Activated CD4-positive, alpha-beta T cell treated with anti-CD3 and anti-CD28 coated beads, Interleukin-2, amount 50 U/mL, for 1 hour (primary cell): ENCODE data around the gene UBN1.

ENCODE experiments used
- DNase-seq: peaks from one replicate; pipeline ENCODE4 v3.0.0-alpha.2; 2020

Gene UBN1, protein sequence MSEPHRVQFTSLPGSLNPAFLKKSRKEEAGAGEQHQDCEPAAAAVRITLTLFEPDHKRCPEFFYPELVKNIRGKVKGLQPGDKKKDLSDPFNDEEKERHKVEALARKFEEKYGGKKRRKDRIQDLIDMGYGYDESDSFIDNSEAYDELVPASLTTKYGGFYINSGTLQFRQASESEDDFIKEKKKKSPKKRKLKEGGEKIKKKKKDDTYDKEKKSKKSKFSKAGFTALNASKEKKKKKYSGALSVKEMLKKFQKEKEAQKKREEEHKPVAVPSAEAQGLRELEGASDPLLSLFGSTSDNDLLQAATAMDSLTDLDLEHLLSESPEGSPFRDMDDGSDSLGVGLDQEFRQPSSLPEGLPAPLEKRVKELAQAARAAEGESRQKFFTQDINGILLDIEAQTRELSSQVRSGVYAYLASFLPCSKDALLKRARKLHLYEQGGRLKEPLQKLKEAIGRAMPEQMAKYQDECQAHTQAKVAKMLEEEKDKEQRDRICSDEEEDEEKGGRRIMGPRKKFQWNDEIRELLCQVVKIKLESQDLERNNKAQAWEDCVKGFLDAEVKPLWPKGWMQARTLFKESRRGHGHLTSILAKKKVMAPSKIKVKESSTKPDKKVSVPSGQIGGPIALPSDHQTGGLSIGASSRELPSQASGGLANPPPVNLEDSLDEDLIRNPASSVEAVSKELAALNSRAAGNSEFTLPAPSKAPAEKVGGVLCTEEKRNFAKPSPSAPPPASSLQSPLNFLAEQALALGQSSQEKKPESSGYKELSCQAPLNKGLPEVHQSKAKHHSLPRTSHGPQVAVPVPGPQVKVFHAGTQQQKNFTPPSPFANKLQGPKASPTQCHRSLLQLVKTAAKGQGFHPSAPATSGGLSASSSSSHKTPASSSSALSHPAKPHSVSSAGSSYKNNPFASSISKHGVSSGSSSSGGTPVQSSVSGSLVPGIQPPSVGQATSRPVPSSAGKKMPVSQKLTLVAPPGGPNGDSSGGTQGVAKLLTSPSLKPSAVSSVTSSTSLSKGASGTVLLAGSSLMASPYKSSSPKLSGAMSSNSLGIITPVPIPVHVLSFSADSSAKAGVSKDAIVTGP (N-terminal part only)

DNA sequence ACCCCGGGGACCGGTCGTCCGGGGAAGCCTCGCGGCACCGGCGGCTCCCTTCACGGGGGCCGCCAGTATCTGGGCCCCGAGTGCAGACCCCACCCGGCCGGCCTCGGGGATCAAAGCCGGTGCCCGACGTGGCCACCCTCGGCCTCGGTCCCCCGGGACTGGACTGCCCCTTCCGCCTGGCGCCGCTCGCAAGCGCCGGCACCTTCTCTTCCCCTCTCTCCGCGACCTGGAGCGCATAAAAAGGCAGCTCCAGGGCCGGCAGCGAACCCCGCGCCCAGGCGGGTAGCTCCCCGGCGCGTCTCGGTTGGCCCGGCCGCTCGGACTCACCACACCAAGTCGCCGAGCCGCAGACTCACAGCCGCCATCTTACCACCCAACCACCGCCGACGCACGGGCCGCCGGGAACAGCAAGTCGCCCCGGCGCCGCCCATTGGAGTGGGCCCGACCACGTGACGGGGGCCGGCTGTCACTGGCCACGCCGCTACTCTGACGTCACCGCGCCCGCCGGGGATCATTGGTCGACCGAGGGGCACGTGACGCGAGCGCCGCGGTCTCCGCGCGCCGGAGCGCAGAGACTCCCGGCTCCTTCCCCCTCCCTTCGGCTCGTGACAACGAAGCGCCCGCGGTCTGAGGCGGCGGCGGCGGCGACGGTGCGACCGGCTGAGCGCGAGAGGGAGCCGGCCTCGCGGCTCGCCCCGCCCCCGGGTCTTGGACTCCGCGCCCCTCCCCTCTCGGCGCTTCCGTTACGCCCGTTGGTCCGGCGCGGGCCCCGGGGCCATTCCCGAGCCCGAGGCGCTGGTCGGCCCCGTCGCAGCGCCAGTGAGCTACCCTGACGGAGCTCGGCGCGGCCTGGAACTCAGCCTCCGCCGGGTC is at the start of gene UBN1, which contains the start of gene GLYR1:
TSS of gene UBN1 (plus strand) at position 581 of the 873 bp plus-strand sequence. CDS start 5,437 bp downstream, outside the sequence.
TSS of gene GLYR1 (minus strand) at position 388 of the 873 bp plus-strand sequence. CDS start at position 365, 23 bp downstream.
- peak; percentile 100 for DNase-seq

DNA sequence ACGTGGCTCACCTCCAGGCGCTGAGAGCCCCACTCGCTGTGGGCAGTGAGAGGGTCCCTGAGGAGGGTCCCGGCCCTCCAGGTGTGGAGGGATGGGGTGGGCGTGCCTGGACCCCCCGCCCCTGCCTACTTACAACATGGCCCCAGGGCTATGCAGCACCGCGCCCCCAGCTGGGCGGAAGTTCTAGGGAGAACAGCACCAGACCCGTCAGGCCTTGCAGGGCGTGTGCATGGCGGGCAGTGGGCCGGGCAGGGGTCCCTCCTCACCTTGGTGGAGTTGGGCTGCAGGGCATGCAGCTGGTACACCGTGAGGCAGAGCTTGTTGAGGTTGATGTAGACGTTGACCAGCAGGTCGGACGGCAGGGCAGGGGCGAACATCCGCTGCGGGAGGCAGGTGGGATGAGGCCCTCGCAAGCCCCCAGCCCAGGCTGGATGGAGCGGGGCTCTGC is 49.5 kb upstream of the UBN1 start:
- no peak for DNase-seq

DNA sequence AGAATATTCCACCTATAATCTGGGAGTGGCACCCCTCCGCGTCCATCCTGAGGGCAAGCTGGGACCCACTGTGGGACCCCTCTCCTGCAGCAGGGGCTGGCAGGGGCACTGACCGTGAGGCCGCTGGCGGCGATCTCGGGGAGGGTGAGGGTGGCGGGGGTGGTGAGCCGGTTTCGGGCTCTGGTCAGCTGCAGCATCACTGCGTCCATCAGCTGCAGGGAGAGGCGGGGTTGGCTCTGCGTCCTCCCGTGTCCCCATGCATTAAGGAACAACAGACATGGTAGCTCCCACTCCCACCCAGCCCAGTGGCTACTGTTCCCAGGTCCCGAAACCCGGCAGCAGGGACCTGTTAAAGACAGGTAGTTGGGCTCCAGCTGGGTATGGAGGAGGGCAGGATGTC is 48.8 kb upstream of the UBN1 start:
- no peak for DNase-seq

DNA sequence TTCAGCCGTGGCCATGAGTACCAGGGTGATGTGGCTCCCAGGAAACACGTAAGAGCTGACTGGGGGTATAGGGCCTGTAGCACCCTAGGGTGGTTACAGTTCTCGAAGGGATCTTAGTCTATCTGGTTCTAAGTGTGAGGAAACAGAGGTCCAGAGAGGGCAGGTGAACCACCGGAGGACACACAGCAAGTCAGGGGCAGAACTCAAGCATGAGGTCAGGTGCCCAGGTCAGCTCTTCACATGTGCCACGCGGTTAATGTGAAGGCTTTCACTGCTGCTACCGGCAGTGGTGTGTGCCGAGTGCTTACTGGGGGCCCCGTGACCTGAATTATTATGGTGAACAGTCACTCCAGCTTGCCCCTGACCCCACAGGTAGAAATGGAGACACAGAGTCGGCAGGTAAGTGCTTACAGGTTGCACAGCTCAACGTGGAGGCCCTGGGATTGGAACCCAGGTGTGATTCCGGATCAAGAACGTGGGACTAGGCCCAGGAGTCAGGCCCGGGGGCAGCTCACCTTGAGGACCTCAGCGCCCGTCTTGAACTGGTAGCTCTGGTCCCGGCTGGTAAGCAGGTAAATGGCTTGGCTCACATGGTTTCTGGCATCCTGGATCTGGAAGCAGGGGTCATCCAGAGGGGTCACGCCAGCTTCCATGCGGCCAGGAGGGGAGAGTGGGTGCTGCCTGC is 48.0 kb upstream of the UBN1 start:
- DNase-seq = no peak

DNA sequence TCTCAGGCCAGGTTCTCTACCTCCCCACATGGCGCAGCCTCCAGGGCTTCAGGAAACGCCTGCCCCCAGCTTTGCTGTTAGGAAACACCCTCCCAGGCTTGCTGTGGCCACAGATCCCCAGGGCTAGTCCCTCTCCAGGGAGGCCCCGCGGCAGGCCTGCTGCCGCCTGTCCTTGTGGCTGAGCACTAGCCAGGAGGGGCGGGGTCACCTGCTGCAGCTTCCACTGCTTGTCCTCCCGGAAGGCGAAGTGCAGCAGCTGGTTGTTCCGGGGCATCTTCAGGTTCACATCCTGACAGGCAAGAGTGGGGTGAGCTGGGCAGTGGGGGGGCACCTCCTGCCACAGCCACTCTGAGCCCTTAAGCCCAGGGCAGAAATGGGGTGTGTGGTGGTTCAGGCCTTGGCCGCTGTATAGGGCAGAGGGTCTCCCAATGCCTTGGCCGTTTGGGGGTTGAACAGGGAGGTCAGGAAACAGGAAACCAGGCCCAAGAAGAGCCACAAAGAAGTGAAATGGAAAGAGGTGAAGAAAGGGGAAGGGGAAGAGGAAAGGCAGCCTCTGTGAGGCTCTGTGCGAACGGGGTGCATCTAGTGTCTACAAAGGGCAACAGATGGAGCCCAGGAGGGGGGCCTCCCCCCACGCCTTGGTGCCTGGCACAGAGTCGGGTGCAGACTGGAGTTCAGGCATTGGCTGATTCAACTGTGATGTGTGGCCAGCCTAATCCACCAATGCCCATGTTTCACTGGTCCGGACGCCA is 46.8 kb upstream of the UBN1 start:
- DNase-seq = no peak

DNA sequence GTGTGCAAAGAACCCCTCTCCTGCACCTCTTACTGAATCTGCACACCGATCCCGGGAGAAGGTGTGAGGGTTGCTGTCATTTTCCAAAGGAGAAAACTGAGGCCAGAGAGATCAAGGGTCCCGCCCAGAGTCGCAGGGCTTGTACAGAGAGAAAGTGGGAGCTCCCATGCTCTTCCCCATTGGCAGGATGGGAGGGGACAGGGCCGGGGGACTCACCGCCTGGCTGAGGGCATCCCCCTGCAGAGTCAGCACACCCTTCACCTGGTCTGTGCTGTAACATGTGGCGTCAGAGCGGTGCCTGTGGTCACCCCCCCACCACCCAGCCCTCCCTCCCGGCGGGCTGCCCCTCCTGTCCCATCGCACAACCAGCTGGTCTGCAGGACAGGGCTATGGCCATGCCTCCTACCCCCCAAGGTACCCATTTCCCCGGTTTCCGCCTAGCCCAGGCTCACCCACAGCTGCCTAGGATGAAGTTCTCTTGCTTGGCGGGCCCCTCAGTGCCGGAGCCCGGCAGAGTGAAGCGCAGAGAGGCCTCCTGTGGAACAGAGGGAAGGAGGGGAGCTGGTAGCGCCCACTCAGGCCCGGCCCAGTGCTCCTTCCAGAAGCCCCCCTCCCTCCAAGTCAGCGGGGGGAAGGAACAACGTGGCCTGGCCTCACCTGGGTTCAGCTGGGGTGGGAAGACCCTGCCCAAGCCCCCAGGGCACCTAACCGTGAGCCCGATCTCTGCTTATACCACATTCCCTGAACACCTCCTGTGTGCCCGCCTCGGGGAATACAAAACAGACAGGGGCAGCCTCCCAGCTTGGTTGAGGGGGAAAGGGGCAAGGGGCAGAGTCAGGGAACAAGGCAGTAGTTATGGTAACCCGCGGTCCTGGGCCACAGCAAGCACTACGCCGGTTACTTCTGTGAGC is 46.0 kb upstream of the UBN1 start:
- DNase-seq = no peak

DNA sequence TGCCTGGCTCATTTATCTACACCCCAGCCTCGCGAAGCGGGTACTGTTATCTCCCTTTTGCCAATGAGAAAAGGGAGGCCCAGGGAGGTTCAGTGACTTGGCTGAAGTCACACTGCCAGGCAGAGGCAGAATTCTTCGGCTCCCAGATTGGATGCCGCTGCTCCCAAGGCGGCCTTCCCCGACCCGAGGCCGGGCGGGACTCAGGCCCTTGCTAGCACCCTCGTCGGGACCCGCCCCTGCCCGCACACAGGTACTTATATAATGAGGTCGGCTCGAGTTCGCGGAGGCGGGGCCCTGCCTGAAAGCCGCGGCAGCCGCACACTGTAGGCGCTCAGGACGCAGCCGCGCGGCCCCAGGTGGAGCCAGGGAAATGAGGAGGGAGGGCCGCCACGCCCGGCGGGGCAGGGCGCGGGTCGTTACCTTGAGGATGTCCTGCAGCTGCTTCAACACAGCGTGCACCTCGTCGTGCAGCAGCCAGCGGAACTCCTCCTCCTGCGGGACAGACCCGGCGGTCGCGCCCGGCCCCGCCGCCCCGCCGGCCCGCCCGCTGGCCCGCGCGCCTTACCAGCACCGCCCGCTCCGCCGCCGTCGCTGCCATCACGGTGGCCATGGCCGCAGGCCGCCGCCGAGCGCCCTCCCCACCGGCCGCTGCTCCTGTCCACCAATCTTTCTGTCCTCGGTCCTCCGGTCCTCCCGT is 45.2 kb upstream of the UBN1 start, which contains the start of gene ROGDI:
TSS of gene ROGDI (minus strand) at position 672 of the 697 bp plus-strand sequence. CDS start at position 610, 62 bp downstream.
- peak; percentile 82 for DNase-seq

DNA sequence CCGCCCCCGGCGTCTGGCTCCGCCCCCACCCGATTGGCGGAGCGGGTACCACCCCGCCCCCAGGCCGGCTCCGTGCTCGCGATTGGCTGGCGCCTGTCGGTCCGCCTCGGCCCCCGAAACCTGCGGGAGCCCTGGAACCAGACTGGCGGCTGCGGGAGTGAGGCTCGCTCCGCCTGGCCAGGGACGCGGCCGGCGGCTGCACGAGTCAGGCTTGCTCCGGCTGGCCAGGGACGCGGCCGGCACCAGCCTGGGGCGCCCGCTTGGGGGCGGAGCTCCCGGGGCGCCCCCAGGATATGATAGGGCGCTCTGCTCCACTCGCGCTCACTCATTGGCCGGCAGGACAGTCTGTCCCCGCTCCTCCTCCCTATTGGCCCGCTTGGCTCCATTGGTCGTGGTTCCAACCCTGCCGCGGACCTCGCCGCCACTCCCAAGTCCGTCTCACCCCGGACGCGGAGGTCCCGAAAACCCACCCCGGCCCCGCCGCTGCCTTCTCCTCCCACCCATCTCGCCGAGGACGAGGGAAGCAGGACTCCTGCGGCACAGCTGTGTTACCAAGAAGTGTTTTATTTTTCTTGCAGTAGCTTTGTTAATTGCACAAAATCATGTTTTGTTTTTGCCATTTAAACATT is 44.5 kb upstream of the UBN1 start:
- DNase-seq = peak; percentile 85

DNA sequence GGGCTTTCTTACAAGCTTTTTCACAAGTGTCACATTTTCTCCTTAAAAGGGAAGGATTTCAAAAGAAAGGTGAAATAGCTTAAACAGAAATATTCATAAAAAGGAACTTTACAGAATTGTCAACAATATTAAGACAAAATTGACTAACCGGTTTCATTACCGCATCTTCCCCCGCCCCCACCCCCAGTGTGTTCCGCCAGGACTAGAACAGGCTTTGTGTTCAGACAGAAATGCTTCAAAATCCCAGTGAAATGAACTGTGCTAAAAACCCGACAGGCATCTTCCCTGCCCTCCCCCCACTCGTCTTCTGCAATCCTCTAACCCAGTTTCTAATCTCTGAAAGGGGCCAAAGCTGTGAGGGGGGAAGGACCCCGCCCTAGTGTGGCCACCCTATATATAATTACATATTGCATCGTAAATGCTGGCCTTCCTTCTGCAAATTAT is 43.9 kb upstream of the UBN1 start:
- no peak for DNase-seq

DNA sequence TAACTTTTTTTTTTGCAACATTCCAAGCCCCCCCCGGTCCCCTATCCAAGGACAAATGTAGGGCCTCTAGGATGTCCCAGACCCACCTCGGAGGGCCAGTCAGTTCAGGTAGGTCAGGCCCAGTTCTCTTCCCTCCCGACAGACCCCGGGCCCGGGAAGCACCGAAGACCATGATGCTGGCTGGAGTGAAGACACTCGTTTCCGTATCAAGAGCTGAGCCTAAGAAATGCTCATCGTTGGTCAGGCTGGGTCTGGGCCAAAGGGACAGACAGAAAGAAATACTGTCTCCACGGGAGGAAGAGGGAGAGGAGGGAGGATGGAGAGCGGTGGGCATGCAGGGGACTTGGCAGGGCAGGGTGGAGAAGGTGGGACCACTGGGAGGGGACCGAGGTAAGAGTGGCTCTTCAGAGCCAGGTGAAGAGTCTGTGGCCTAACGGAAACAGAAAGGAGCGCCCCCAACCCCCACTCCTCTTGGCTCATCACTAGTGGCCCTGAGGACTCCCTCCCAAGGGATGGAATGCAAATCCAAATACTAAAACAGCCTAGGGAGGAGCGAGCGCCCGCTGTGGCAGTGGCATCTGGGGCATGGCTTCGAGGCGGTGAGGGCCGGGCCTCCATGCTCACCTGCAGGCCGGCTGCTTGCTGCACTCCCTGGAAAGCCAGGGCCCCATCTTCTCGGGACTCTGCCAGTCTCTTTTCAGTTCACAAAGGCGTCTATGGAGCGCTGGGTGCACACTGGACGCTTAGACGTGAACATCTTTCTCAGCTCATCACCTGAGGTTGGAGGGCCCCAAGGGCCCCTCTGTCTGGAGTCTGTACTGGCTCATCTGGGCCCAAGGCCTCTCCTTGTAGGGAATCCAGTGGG is 43.2 kb upstream of the UBN1 start:
- DNase-seq = no peak

DNA sequence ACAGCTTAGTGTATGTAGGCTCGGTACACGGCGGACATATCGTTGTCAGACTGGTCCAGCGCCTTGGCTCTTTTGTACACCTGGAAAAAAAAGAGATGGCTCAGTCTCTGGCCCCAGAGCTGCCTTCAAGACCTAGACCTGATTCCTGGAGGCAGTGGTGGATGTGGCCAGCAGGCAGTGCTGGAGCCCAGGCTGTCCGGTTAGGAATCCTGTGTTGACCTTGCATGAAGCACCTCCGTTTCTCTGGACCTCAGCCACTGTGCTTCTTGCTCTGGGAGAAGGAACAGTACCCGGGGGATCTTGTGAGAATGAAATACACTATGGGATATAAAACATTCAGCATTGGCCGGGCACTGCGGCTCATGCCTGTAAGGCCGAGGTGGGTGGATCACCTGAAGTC is 42.0 kb upstream of the UBN1 start:
- DNase-seq = no peak

DNA sequence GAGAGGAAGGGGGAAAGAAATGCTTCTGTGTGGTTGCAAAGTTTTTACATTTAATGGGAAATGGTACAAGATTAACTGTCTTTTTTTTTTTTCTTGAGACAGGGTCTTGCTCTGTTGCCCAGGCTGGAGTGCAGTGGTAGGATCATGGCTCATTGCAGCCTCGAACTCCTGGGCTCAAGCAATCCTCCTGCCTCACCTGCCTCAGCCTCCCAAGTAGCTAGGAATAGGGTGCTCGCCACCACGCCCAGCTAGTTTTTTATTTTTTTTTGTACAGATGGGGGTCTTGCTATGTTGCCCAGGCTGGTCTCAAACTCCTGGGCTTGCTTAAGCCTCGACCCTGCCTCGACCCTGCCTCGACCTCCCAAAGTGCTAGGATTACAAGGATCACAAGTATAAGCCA is 41.0 kb upstream of the UBN1 start:
- no peak for DNase-seq

DNA sequence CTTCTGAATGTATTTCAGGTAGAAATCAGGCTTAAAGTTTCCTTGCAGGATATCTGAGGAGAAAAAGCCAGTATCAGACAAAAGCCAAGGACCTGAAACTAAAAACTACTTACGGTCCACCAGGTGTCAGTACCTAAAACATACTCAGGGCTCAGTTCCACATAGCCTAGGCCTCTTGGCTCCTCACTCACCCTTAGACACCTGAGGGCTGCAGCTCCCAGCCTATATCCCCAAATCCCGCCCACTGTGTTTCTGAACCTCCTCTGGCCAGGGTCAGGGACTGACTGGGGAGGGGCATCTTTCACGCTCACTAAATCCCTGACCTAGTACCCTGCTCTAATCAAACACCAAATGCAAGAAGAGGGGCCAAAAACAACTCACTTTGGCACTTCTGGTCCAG is 36.0 kb upstream of the UBN1 start:
- no peak for DNase-seq

DNA sequence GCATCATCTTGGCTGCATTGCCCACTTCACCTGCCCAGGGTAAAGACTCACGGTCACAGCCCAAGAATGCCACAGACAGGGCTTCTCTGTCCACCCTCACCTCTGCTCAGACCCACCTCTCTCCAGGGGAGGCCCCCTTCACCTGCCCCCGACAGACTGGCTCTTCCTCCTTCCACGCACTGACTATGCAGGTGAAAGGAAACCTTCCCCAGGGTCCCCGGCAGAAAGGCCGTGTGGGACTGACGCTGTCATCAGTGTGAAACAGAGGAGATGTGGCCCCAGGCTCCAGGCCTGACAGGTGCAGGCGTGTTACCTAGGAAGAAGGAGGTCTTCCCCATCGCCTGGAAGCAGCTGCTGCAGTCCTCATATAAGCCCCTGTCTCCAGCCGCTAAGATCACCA is 35.5 kb upstream of the UBN1 start:
- no peak for DNase-seq

DNA sequence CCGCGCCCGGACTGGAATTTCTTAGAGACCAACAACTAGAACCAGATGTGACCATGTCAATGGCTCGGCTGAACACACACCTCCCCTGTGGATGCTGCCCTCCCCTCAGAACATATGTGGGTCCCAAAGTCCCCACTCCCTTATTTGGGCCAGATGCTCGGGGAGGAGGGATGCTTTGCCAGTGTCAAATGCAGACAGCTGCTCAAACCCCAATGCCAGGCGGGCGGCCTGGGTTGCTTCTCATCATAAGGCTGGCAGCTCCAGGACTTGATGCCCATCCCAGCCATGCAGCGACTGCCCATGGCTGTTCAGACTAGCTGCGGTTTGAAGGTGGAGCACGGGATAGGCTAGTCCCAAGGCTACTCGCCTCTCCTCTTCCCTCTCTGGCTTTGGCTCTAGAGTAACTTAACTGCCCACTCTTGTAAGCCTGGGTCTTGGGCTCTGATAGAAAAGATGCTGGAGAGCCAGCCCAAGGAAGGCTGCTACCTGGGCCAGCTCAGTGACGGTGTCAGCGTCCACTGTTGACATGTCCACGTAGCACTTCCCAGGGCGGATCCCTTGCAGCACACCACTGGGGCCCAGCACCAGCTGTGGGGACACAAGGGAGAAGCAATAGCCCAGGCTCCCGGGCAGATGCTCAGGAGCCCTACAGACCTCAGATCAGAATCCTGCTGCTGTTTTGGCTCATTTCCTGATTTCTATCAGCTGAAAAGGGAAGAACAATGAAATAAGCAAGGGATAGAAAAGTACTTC is 33.9 kb upstream of the UBN1 start:
- DNase-seq = no peak

DNA sequence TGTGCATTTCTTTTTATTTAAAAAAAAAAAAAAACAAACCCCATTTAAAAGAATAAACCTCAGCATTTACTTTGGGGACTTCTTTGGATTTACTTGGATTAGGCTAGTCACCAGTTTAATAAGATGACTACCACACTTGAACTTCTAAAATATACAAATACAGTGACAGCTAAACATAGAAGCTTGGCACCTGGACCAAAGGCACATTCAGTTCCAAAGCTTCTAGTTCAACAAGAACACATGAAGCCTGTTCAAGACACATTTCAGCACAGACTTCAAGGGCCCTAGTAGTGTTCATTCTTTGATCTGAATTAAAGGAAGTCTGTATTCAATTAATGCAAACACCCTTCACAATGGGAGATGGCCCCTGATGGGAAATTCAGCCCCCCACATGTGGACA is 33.2 kb upstream of the UBN1 start:
- DNase-seq = no peak
